Stimulated activated CD4-positive, alpha-beta T cell treated with anti-CD3 and anti-CD28 coated beads, Interleukin-12 subunit alpha, Interleukin-12 subunit beta, amount 100 ng/mL, for 24 hours (primary cell): ENCODE data around the gene SELE.

Experiments used
- DNase-seq, 2 experiments: peaks; one replicate each; pipeline ENCODE4 v3.0.0-alpha.2; 2020; ENCODE audit warnings: low read depth in 2 of 2

SELE gene

GRCh38 chr1:169733924-169734323 is at the start of gene SELE:
Gene SELE (minus strand): TSS chr1:169734079. CDS start chr1:169733612, 467 bp downstream.
- no peak for DNase-seq

GRCh38 chr1:169782596-169782995 is 48.7 kb upstream of the SELE start:
- DNase-seq: no peak

DNA sequence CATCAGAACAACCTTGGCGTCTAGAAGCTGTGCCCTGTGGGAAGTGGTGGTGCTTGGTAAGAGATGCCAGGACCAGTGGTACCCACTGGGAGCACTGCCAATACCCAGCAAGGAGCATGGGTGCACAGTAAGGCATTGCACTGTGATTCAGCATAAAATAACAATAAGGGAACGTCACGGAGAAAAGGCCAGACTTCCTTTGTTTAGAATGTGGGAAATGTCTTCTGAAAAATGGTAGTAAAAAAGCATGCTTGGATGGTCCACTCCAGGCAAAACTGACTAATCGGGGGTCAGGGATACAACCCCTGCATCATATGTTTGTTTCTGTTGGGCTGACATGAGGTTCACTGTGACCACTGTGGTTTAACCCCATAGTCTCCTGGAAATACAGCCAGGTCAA is 46.1 kb upstream of the SELE start:
- DNase-seq: no peak

- DNase-seq: no peak
Observed at GRCh38 chr1:169779150-169779549, 45.3 kb upstream of the SELE start.

GRCh38 chr1:169776440-169776839 is 42.6 kb upstream of the SELE start:
- no peak for DNase-seq

- no peak for DNase-seq
Observed at GRCh38 chr1:169768161-169768560, 34.3 kb upstream of the SELE start.

GRCh38 chr1:169765580-169766331 is 31.9 kb upstream of the SELE start:
- DNase-seq: no peak

DNA sequence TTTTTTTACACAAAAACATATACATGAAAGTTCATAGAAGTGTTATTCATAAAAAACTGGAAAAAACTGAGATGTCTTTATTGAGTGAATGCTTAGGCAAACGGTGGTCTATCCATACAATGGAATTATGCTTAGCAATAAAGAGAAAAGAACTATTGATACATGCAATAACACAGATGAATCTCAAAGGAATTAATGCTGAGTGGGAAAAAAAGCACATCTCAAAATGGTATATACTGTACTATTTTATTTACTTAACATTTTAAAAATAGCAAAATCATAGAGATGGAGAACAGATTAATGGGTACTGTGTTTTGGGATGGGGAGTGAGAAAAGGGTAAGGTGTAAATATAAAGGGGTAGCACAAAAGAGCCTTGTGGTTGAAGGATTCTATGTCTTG is 31.0 kb upstream of the SELE start:
- no peak for DNase-seq

GRCh38 chr1:169762699-169763098 is 28.8 kb upstream of the SELE start:
- no peak for DNase-seq

DNA sequence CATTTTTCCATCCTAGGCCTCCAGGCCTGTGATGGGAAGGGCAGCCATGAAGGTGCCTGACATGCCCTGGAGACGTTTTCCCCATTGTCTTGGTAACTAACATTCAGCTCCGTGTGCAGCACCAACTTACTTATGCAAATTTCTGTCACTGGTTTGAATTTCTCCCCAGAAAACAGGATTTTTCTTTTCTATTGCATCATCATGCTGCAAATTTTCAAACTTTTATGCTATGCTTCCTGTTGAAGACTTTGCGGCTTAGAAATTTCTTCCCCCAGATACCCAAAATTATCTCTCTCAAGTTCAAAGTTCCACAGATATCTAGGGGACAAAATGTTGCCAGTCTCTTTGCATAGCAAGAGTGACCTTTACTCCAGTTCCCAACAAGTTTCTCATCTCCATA is 25.2 kb upstream of the SELE start:
- DNase-seq: no peak

DNA sequence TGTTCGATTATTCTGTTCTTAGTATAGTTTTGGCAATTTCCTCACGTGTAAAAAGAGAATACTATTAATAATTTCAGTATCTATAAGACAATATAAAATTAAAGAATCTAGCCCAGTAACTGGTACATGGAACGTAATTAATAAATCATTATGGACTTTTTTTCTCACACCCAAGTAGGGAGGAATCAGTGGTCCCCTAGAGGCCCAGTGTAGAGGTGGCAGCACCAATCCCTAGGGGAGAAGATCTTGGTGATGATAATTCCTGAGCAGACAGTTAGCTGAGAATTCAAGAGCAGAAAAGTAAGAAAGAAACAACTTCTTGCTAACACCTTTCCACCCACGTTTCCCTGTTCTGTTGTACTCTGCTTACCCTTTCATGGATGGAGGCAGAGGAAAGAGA is 19.7 kb upstream of the SELE start:
- no peak for DNase-seq

DNA sequence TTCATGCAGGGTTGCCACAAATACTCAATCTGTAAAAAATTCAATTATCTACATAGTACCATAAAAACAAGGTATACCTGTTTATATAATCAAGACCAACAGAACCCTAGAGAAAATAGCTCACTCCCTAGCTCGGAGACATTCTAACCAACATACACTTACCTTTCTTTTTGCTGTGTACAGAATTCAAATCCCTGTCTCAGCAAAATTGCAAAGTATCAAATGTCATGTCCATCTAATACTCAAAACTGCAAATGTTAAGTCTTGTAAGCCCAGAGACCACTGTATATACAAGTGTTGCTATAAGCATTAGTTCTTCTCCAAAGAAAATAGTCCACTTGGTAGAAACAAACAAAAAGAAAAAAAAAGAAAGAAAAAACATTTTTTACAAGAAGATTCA is 16.2 kb upstream of the SELE start:
- DNase-seq: no peak

DNA sequence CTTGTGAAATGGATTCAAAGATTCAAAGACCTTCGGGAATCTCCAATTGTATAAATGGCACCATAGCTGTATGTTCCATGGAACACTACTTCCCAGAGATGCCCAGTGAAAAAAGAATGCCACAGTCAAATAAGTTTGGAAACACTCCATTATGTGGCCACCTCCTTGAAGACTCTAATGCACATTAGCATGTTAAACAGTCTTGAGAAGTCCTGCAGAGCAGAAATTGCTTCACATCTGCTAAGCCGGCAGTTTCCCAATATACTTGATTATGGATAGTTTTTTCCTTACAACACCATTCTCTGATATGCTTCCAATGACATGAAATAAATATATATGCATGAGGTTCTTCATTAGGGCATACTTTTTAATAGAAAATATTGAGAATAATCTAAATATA is 12.7 kb upstream of the SELE start:
- no peak for DNase-seq

DNA sequence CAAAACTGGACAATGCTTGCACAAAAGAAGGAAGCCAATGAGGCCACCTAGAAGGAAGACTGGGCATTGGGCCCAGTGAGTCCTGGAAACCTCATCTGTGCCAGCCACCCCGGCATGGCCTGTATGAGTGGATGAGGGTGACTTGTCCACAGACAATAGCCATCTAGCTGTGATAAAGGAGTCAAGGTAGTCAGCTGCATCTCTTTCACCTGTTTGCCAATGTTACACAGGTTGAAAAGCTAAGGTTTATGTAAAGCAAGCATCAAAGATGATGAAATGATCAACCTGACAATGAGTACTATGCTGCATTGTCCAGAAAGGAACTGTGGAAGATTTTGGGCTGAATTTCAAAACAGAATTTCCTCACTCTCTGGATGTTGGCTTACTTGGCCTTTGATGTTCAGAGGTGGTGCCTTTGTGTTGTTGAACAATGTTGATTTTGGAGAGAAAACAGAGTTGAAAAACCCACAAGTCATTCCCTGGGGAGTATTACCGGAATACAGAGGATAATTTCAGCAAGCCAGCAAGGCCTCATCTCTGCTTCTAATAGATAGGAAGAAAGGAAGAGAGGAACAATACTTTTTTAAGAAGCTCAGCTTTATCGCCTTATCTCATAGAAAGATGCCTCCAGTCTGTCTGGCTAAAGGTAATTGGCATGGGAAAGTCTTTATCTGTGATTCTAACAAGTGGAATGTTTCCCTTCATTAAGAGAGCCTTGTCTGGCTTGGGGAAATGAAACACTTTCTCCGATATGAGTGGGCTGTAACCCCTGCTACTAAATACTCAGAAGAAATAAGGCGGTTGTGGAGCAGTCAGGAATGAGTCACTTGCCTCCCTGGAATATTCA is 11.4 kb upstream of the SELE start:
- no peak for DNase-seq

DNA sequence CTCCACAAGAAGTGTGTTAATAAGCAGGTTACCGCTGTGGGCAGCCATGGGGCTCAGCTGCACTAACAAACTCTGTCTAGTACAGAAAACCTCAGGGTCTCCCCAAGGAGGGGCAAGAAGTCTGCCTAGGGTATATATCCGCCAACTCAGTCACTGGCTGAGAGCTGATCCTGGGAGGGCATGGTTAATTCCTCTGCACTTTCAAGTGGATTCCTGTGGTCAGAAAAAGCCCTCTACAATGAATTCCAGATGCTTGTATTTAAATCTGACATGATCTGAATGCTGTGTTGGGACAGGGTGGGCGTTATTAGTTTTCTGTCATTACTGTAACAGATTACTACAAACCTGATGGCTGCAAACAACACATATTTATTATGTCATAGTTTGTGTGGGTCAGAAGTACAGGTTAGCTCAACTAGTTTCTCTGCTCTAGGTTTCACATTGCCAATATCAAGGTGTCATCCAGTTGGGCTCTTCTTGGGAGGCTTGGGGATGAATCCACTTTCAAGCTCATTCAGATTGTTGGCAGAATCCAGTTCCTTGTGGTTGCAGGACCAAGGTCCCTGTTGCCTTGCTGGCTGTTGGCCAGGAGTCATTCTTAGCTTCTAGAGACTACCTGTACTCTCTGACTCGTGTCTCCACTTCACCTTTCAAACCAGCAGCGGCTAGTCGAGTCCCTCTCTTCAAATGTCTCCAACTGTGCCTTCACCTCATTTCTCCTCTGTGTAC is 8.0 kb upstream of the SELE start:
- DNase-seq: no peak

DNA sequence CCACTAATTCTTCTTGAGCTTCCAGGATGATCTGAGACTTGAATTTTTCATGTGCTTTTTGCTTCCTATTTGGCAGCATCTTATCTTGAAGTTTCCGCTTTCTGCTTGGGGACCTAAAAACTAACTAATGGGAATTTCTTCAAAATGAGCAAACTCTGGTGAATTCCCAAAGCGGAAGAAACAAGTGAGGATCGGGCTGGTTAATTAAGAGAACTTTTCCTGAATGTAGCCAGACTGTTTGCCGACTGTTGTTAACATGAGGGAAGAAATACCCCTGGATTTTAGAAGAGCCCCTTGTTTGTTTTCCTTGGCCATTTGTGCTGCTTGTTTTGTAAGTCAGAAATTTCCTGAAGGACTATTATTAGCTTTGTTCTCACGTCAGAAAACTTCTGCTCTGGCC is 6.1 kb upstream of the SELE start:
- DNase-seq: no peak

DNA sequence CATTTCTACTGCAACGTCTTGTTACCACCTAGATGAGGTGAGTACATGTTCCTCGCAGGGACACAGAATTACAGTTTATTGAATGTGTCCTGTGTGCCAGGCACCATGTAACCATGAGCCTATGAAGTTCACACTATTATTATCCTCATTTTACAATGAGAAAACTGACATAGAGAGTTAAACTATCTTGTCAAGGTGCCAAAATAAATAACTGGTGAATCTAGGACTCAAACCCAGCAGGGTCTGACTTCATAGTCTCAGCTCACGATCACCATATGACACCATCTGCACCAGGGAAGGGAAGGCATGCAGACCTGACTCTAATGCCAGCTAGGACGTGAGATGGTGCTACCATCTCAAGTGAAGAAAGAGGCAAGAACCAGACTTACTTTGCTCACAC is 2.4 kb downstream of the SELE start:
- no peak for DNase-seq

DNA sequence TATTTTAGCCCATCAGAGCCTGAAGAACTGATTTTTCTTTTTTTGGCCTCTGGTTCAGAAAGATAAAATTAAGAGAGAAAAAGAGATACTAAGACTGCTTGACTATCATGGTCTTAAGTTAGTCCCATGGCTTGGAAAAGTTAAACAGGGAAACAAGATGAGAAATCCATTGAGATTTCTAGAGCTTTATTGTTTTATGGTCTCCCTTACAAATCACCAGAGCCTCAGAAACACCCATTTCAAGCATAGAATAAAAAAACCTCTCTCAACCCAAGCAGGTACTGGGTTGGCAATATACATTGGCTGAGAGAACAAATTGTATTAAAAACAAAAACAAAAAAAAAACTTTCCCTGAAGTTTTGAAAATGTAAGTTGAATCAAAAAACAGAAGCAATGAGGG is 3.9 kb downstream of the SELE start:
- DNase-seq: no peak

GRCh38 chr1:169727307-169727706 is 6.6 kb downstream of the SELE start:
- no peak for DNase-seq

DNA sequence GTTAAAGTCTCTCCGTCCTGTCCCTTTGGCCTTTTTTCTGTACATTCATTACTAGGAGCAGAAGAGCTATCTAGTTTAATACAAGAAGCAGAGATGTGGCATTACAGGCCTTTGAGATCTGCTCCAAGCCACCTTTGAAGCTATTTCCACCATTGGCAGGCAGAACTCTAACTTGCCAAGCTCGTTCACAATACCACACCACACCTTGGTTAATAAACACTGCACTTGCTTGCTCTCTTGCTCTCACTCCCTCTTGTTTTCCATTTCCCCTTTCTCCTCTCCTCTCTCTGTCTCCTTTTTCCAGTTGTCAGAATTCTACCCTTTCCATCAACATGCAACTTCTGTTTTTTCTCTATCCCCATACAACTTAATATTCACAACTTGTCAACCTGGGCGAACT is 7.0 kb downstream of the SELE start:
- no peak for DNase-seq

DNA sequence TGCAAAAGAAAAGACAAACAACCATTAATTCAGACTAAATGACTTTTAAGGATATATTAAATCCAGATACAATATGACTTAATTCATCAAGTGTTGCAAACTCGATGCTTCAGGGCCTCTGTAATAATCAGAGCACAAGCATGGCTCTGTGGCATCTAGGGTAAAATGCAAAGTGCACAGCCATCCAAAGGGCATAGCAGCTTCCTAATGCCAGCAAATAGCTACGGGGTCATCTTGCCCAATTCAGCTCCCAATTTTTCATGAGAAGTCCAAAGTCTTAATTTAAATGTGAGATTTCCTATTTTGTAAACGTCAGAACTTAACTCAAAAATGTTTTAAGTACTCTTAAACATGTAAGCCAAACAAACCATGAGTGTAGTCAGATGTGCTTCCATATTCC is 7.9 kb downstream of the SELE start:
- DNase-seq: no peak

GRCh38 chr1:169724168-169724567 is 9.7 kb downstream of the SELE start:
- DNase-seq: no peak

DNA sequence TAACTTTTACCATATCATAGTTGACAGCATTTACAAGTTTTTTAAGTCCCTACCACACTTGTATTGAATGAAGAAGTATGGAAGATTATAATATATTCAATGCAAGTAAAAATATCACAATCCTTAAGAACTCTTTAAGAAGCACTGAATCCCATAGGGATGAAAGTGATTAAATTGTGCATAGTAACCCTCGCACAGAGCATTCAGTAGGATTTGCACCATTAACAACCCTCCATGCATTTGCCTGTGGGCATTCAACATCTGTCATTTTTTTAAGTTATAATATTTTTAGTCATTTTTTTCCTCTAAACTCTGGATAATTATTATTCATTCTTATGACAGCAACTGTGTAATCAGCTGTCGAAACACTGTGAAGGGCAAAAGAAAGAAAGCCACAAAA is 10.1 kb downstream of the SELE start:
- DNase-seq: no peak
